ENCODE data around the gene CHRM5. TPM values are rescaled to one million over a fixed set of nuclear protein-coding genes. Genes with fewer than 3 reads are reported as not detected.
"Not testable (repeated sequence)": the region's sequence is repeated elsewhere in the genome, so short reads cannot be mapped to it uniquely, and the experiment has no call there.

CHRM5 gene
- total RNA-seq, 5 donors from 2014 or later (not counting 1 experiment from before 2014, with no cell fraction given), result not detected

GRCh38 chr15:33982516-33982915 lies 14.2 kb downstream of the CHRM5 start:
- WGBS (ENCODE audit: insufficient coverage), result no CpG with 5 or more reads among the region's 1 CpG
- Histone ChIP-seq H3K36me3 (ENCODE audit: control insufficient read depth in 2 of 2, extremely low read depth in 1 of 2, insufficient read depth in 1 of 2, low read length in 1 of 2) (no peaks in the 10 kb centered on the region), H3K4me1 (ENCODE audit: control insufficient read depth in 1 of 2, extremely low read depth in 1 of 2, insufficient read depth in 2 of 2, low read length in 2 of 2) (no peaks in the 10 kb centered on the region), H3K27me3 (replicated peaks in 1 of 2; ENCODE audit: control insufficient read depth in 2 of 2, extremely low read depth in 1 of 2, insufficient read depth in 2 of 2, low read length in 1 of 2) (no peaks in the 10 kb centered on the region), H3K4me3 (ENCODE audit: control insufficient read depth in 1 of 2, extremely low read depth in 1 of 2, low read length in 1 of 2) (no peak overlapping the region), H3K9me3 (no peaks in the 10 kb centered on the region), H3K27ac (ENCODE audit: low read length) (no peak overlapping the region)
- CTCF ChIA-PET, result no interaction called here
- POLR2A ChIA-PET, result no interaction called here
- H3K4me3 Mint-ChIP-seq, result no peak overlapping the region
- no peaks in the 10 kb centered on the region for H3K27me3 Mint-ChIP-seq
- H3K4me1 Mint-ChIP-seq, result peaks cover 0 to 2% (median 0%) of the 10 kb centered on the region in 3 donors
- ATAC-seq (replicated peaks in 1 of 4) (no peak), DNase-seq (no peak)
- no peak overlapping the region for H3K27ac Mint-ChIP-seq
- no peaks in the 10 kb centered on the region for H3K9me3 Mint-ChIP-seq
- H3K36me3 Mint-ChIP-seq, result peaks cover 12% of the 10 kb centered on the region

DNA sequence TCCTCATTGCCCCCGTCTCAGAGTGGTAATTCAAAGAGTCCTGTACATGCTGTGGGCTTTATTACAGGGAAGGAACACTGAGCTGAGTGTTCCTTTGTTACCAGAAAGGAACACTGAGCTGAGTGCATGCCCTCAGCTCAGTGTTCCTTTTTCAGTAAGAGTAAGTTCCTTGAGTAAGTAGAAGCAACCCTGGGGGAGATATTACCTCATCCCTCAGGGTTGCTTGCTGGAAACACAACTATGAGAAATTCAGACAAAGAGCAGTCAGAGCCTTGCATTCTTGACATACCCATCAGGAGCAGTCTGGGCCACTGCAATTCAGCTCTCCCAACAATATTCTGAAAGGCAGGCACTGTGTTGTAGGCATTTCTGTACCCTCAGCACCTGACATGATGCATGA lies 17.0 kb downstream of the CHRM5 start:
- H3K4me1 Mint-ChIP-seq, result peaks cover 0 to 11% (median 0%) of the 10 kb centered on the region in 3 donors
- no peak for DNase-seq
- no peaks in the 10 kb centered on the region for H3K9me3 ChIP-seq
- H3K4me3 ChIP-seq (ENCODE audit: control insufficient read depth in 1 of 2, extremely low read depth in 1 of 2, low read length in 1 of 2), result no peak overlapping the region
- H3K27ac ChIP-seq (ENCODE audit: low read length), result no peak overlapping the region
- H3K36me3 ChIP-seq (ENCODE audit: control insufficient read depth in 2 of 2, extremely low read depth in 1 of 2, insufficient read depth in 1 of 2, low read length in 1 of 2), result no peaks in the 10 kb centered on the region
- H3K4me3 Mint-ChIP-seq, result no peak overlapping the region
- no peaks in the 10 kb centered on the region for H3K27me3 Mint-ChIP-seq
- ATAC-seq (replicated peaks in 1 of 4), result no peak
- no peaks in the 10 kb centered on the region for H3K27me3 ChIP-seq (replicated peaks in 1 of 2; ENCODE audit: control insufficient read depth in 2 of 2, extremely low read depth in 1 of 2, insufficient read depth in 2 of 2, low read length in 1 of 2)
- CTCF ChIA-PET, result no interaction called here
- no peaks in the 10 kb centered on the region for H3K4me1 ChIP-seq (ENCODE audit: control insufficient read depth in 1 of 2, extremely low read depth in 1 of 2, insufficient read depth in 2 of 2, low read length in 2 of 2)
- 57% methylated on average over 1 of the region's 1 CpG for WGBS (ENCODE audit: insufficient coverage)
- POLR2A ChIA-PET, result no interaction called here
- no peak overlapping the region for H3K27ac Mint-ChIP-seq
- H3K9me3 Mint-ChIP-seq, result no peaks in the 10 kb centered on the region
- H3K36me3 Mint-ChIP-seq, result peaks cover 12% of the 10 kb centered on the region

GRCh38 chr15:33985751-33986150 lies 17.5 kb downstream of the CHRM5 start:
- no peaks in the 10 kb centered on the region for H3K36me3 ChIP-seq (ENCODE audit: control insufficient read depth in 2 of 2, extremely low read depth in 1 of 2, insufficient read depth in 1 of 2, low read length in 1 of 2)
- no peak overlapping the region for H3K27ac Mint-ChIP-seq
- H3K9me3 ChIP-seq, result no peaks in the 10 kb centered on the region
- no peak overlapping the region for H3K27ac ChIP-seq (ENCODE audit: low read length)
- H3K4me3 ChIP-seq (ENCODE audit: control insufficient read depth in 1 of 2, extremely low read depth in 1 of 2, low read length in 1 of 2), result no peak overlapping the region
- POLR2A ChIA-PET, result interaction anchor here in 1 of 2 donors (0.7 kb wide), 1 partner anchor 690 kb away, joined by 4 read pairs; no protein-coding TSS in a partner anchor
- H3K9me3 Mint-ChIP-seq, result no peaks in the 10 kb centered on the region
- no peaks in the 10 kb centered on the region for H3K4me1 ChIP-seq (ENCODE audit: control insufficient read depth in 1 of 2, extremely low read depth in 1 of 2, insufficient read depth in 2 of 2, low read length in 2 of 2)
- DNase-seq (no peak), ATAC-seq (replicated peaks in 1 of 4) (no peak)
- no peaks in the 10 kb centered on the region for H3K27me3 ChIP-seq (replicated peaks in 1 of 2; ENCODE audit: control insufficient read depth in 2 of 2, extremely low read depth in 1 of 2, insufficient read depth in 2 of 2, low read length in 1 of 2)
- no peak overlapping the region for H3K4me3 Mint-ChIP-seq
- peaks cover 0 to 11% (median 0%) of the 10 kb centered on the region in 3 donors for H3K4me1 Mint-ChIP-seq
- H3K36me3 Mint-ChIP-seq, result peaks cover 12% of the 10 kb centered on the region
- WGBS (ENCODE audit: insufficient coverage), result no CpG with 5 or more reads among the region's 3 CpGs
- CTCF ChIA-PET, result no interaction called here
- no peaks in the 10 kb centered on the region for H3K27me3 Mint-ChIP-seq

DNA sequence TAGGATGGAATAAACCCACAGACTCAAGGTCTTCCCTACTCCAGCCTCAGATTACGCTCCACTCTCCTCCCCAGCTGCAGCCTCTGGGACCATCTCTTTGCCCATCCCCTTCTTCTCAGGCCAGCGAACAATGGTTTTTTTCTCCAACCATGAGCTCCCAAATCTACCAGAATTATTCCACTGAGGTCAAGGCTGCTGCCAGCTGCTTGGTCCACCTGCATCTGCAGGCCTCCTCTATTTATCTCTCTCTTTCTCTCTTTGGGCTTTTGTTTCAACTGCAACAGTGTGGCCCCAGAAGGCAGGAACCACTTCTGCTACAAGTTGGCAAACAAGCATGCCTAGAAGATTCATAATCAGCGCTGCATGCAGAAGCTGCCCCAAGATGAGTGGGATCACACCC lies 19.1 kb downstream of the CHRM5 start:
- POLR2A ChIA-PET, result no interaction called here

GRCh38 chr15:33988384-33988783 lies 20.1 kb downstream of the CHRM5 start:
- WGBS (ENCODE audit: insufficient coverage), result 95% methylated on average over 2 of the region's 4 CpGs
- peaks cover 0 to 4% of the 10 kb centered on the region in 2 donors for H3K36me3 ChIP-seq (ENCODE audit: control insufficient read depth in 2 of 2, extremely low read depth in 1 of 2, insufficient read depth in 1 of 2, low read length in 1 of 2)
- ChIA-PET CTCF (no interaction called here), POLR2A (no interaction called here)
- DNase-seq (no peak), ATAC-seq (replicated peaks in 1 of 4) (no peak)
- no peak overlapping the region for H3K4me3 ChIP-seq (ENCODE audit: control insufficient read depth in 1 of 2, extremely low read depth in 1 of 2, low read length in 1 of 2)
- no peak overlapping the region for H3K4me3 Mint-ChIP-seq
- H3K4me1 ChIP-seq (ENCODE audit: control insufficient read depth in 1 of 2, extremely low read depth in 1 of 2, insufficient read depth in 2 of 2, low read length in 2 of 2), result no peaks in the 10 kb centered on the region
- H3K27me3 ChIP-seq (replicated peaks in 1 of 2; ENCODE audit: control insufficient read depth in 2 of 2, extremely low read depth in 1 of 2, insufficient read depth in 2 of 2, low read length in 1 of 2), result no peaks in the 10 kb centered on the region
- H3K36me3 Mint-ChIP-seq, result peaks cover 10% of the 10 kb centered on the region
- no peaks in the 10 kb centered on the region for H3K9me3 Mint-ChIP-seq
- no peaks in the 10 kb centered on the region for H3K27me3 Mint-ChIP-seq
- H3K4me1 Mint-ChIP-seq, result peaks cover 0 to 11% (median 0%) of the 10 kb centered on the region in 3 donors
- no peak overlapping the region for H3K27ac ChIP-seq (ENCODE audit: low read length)
- H3K27ac Mint-ChIP-seq, result no peak overlapping the region
- no peaks in the 10 kb centered on the region for H3K9me3 ChIP-seq

More for the DNA sequence above, 19.1 kb downstream of the CHRM5 start:
- no peaks in the 10 kb centered on the region for H3K27me3 Mint-ChIP-seq
- peaks cover 0 to 11% (median 0%) of the 10 kb centered on the region in 3 donors for H3K4me1 Mint-ChIP-seq
- no peaks in the 10 kb centered on the region for H3K27me3 ChIP-seq (replicated peaks in 1 of 2; ENCODE audit: control insufficient read depth in 2 of 2, extremely low read depth in 1 of 2, insufficient read depth in 2 of 2, low read length in 1 of 2)
- ATAC-seq (replicated peaks in 1 of 4) (no peak), DNase-seq (no peak)
- H3K9me3 Mint-ChIP-seq, result no peaks in the 10 kb centered on the region
- peaks cover 16% of the 10 kb centered on the region for H3K36me3 Mint-ChIP-seq
- CTCF ChIA-PET, result no interaction called here
- 96% methylated on average over 3 of the region's 3 CpGs for WGBS (ENCODE audit: insufficient coverage)
- H3K27ac Mint-ChIP-seq, result no peak overlapping the region
- H3K4me1 ChIP-seq (ENCODE audit: control insufficient read depth in 1 of 2, extremely low read depth in 1 of 2, insufficient read depth in 2 of 2, low read length in 2 of 2), result no peaks in the 10 kb centered on the region
- peaks cover 0 to 4% of the 10 kb centered on the region in 2 donors for H3K36me3 ChIP-seq (ENCODE audit: control insufficient read depth in 2 of 2, extremely low read depth in 1 of 2, insufficient read depth in 1 of 2, low read length in 1 of 2)
- H3K27ac ChIP-seq (ENCODE audit: low read length), result no peak overlapping the region
- H3K4me3 ChIP-seq (ENCODE audit: control insufficient read depth in 1 of 2, extremely low read depth in 1 of 2, low read length in 1 of 2), result no peak overlapping the region
- no peak overlapping the region for H3K4me3 Mint-ChIP-seq
- H3K9me3 ChIP-seq, result no peaks in the 10 kb centered on the region

DNA sequence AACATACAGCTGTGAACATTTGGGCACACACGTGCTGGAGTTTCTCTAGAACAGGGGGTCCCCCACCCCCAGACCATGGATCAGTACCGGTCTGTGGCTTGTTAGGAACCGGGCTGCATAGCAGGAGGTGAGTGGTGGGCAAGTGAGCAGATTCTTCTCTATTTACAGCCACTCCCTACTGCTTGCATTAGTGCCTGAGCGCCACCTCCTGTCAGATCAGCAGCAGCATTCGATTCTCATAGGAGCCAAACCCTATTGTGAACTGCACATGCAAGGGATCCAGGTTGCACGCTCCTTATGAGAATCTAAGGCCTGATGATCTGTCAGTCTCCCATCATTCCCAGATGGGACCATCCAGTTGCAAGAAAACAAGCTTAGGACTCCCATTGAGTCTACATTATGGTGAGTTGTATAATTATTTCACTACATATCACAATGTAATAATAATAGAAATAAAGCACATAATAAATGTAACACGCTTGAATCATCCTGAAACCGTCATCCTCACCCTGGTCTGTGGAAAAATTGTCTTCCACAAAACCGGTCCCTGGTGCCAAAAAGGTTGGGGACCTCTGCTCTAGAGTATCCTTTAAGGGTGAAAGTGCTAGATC lies 25.8 kb downstream of the CHRM5 start:
- Histone ChIP-seq H3K27ac (ENCODE audit: low read length) (no peak overlapping the region), H3K36me3 (ENCODE audit: control insufficient read depth in 2 of 2, extremely low read depth in 1 of 2, insufficient read depth in 1 of 2, low read length in 1 of 2) (peaks cover 0 to 4% of the 10 kb centered on the region in 2 donors), H3K9me3 (no peaks in the 10 kb centered on the region), H3K4me1 (ENCODE audit: control insufficient read depth in 1 of 2, extremely low read depth in 1 of 2, insufficient read depth in 2 of 2, low read length in 2 of 2) (no peaks in the 10 kb centered on the region), H3K4me3 (ENCODE audit: control insufficient read depth in 1 of 2, extremely low read depth in 1 of 2, low read length in 1 of 2) (no peak overlapping the region), H3K27me3 (replicated peaks in 1 of 2; ENCODE audit: control insufficient read depth in 2 of 2, extremely low read depth in 1 of 2, insufficient read depth in 2 of 2, low read length in 1 of 2) (no peaks in the 10 kb centered on the region)
- CTCF ChIA-PET, result no interaction called here
- H3K27ac Mint-ChIP-seq, result no peak overlapping the region
- POLR2A ChIA-PET, result no interaction called here
- H3K36me3 Mint-ChIP-seq, result peaks cover 4% of the 10 kb centered on the region
- peaks cover 0 to 5% (median 0%) of the 10 kb centered on the region in 3 donors for H3K4me1 Mint-ChIP-seq
- no peaks in the 10 kb centered on the region for H3K27me3 Mint-ChIP-seq
- no peak for ATAC-seq (replicated peaks in 1 of 4)
- DNase-seq, result no peak
- H3K4me3 Mint-ChIP-seq, result no peak overlapping the region
- no peaks in the 10 kb centered on the region for H3K9me3 Mint-ChIP-seq
- WGBS (ENCODE audit: insufficient coverage), result no CpG with 5 or more reads among the region's 9 CpGs

GRCh38 chr15:33995666-33996065 lies 27.4 kb downstream of the CHRM5 start:
- H3K9me3 Mint-ChIP-seq; H3K27me3 Mint-ChIP-seq; POLR2A ChIA-PET; H3K4me3 Mint-ChIP-seq; ATAC-seq (replicated peaks in 1 of 4); H3K27ac ChIP-seq (ENCODE audit: low read length); H3K36me3 ChIP-seq (ENCODE audit: control insufficient read depth in 2 of 2, extremely low read depth in 1 of 2, insufficient read depth in 1 of 2, low read length in 1 of 2); H3K27ac Mint-ChIP-seq; DNase-seq; H3K9me3 ChIP-seq; H3K27me3 ChIP-seq (replicated peaks in 1 of 2; ENCODE audit: control insufficient read depth in 2 of 2, extremely low read depth in 1 of 2, insufficient read depth in 2 of 2, low read length in 1 of 2); H3K36me3 Mint-ChIP-seq; H3K4me1 Mint-ChIP-seq; CTCF ChIA-PET; H3K4me3 ChIP-seq (ENCODE audit: control insufficient read depth in 1 of 2, extremely low read depth in 1 of 2, low read length in 1 of 2); H3K4me1 ChIP-seq (ENCODE audit: control insufficient read depth in 1 of 2, extremely low read depth in 1 of 2, insufficient read depth in 2 of 2, low read length in 2 of 2): not testable (repeated sequence)
- 99% methylated on average over 10 of the region's 10 CpGs for WGBS (ENCODE audit: insufficient coverage)

Data from T-cell (primary cell).